ENCODE measurements around the gene LTO1.

DNA sequence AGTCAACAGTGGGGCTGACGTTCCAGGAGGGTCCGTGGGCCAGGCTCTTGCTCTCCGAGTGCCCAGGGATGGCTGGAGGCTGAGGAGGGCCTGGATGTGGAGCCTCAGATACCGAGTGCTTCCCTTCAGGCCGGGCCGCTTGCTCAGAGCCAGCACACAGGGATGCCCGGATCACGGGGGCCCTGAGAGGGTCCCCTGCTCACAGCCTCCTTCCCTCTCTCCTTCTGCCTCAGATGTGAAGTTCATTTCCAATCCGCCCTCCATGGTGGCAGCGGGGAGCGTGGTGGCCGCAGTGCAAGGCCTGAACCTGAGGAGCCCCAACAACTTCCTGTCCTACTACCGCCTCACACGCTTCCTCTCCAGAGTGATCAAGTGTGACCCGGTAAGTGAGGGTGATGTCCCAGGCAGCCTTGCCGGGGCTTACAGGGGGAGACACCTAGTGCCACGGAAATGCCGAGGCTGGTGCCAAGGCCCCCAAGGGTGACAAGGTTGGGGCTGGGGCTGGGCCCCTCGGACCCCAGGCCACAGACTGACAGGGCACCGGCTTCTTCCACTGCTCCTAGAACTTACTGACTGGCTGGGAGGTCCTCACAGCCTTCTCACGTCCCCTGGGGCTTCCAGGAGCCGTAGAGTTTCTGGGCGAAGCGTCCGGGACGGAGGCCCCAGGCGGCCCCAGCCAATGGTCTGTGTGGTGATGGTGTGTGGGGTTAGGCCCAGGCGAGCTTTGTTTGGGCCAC, 27.2 kb downstream of the LTO1 start:
- TF ChIP-seq, protein P1, sequence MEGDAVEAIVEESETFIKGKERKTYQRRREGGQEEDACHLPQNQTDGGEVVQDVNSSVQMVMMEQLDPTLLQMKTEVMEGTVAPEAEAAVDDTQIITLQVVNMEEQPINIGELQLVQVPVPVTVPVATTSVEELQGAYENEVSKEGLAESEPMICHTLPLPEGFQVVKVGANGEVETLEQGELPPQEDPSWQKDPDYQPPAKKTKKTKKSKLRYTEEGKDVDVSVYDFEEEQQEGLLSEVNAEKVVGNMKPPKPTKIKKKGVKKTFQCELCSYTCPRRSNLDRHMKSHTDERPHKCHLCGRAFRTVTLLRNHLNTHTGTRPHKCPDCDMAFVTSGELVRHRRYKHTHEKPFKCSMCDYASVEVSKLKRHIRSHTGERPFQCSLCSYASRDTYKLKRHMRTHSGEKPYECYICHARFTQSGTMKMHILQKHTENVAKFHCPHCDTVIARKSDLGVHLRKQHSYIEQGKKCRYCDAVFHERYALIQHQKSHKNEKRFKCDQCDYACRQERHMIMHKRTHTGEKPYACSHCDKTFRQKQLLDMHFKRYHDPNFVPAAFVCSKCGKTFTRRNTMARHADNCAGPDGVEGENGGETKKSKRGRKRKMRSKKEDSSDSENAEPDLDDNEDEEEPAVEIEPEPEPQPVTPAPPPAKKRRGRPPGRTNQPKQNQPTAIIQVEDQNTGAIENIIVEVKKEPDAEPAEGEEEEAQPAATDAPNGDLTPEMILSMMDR (IDR thresholded peaks at IDR 0.05): no peak
- TF ChIP-seq POLR2A (IDR thresholded peaks at IDR 0.05): no peak
